Prostate gland (tissue), 2 donors: ENCODE results near the gene DDI2.

Experiments used
- CTCF ChIP-seq, 4 experiments: fragments of 200-600 bp in 2 of 4; fragments of 450-650 bp in 2 of 4; sonication (generic) in 2 of 4; IDR thresholded peaks; 1 replicate in 3 of 4; 2 replicates in 1 of 4; pipeline ENCODE4 v1.5.1; 2016 to 2019; ENCODE audit warnings: antibody characterized with exemption in 4 of 4, mild to moderate bottlenecking in 2 of 4, moderate library complexity in 2 of 4
- POLR2A ChIP-seq: fragments of 450-650 bp; IDR thresholded peaks from one replicate; pipeline ENCODE4 v1.6.1; 2016; ENCODE audit warnings: antibody characterized with exemption, mild to moderate bottlenecking

DNA sequence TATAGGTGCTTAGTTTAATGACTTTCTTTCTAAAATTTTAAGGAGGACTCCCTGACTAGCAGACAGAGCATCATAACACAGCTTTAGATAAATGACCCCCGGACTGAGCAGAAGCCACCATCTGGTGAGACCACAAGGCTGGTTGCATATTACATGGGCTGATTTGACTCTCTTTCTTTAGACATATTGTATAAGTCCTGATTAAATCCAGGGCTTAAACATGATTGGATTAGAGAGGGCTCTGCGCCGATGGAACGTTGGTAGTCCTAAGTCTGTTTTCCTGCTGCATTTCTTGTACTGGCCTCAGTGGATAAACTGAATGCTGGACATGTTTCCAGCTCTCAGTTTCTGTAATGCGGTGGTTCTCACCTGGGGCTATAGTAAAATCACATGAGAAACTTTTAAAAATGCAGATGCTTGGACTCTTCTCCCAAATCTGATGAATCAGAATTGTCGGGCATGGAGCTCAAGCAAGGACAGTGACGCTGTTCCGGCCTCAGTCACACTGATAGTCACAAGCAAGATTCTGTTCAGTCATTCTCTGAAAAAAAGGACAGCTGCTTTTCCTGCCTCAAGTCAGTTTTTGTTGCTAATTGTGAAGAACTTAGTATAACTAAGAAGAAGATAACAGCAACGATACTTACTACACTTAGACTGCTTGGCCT, 16.6 kb downstream of the DDI2 start:
- TF ChIP-seq CTCF (IDR thresholded peaks at IDR 0.05) (no peak), POLR2A (no peak)
